ENCODE results near the gene TNFRSF13B.
"Not testable (repeated sequence)": the region's sequence is repeated elsewhere in the genome, so short reads cannot be mapped to it uniquely, and the experiment has no call there.

The TNFRSF13B gene

GRCh38 chr17:16906680-16907079 lies 65.2 kb downstream of the TNFRSF13B start:
- no peak for DNase-seq

DNA sequence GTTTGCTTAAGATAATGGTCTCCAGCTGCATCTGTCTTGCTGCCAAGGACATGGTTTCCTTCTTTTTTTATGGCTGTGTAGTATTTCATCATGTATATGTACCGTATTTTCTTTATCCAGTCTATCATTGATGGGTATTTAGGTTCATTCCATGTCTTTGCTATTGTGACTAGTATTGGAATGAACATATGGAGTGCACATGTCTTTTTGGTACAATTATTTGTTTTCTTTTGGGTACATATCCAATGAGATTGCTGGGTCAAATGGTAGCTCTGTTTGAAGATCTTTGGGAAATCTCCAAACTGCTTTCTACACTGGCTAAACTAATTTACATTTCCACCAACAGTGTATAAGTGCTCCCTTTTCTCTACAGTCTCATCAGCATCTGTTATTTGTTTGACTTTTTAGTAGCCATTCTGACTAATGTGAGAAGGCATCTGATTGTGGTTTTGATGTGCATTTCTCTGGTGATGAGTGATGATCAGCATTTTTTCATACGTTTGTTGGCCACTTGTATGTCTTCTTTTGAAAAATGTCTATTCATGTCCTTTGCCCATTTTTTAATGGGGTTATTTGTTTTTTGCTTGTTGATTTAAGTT lies 66.2 kb downstream of the TNFRSF13B start:
- DNase-seq, result no peak

GRCh38 chr17:16903070-16903469 lies 68.8 kb downstream of the TNFRSF13B start:
- DNase-seq, result not testable (repeated sequence)

GRCh38 chr17:16900288-16900882 lies 71.5 kb downstream of the TNFRSF13B start:
- DNase-seq, result no peak

DNA sequence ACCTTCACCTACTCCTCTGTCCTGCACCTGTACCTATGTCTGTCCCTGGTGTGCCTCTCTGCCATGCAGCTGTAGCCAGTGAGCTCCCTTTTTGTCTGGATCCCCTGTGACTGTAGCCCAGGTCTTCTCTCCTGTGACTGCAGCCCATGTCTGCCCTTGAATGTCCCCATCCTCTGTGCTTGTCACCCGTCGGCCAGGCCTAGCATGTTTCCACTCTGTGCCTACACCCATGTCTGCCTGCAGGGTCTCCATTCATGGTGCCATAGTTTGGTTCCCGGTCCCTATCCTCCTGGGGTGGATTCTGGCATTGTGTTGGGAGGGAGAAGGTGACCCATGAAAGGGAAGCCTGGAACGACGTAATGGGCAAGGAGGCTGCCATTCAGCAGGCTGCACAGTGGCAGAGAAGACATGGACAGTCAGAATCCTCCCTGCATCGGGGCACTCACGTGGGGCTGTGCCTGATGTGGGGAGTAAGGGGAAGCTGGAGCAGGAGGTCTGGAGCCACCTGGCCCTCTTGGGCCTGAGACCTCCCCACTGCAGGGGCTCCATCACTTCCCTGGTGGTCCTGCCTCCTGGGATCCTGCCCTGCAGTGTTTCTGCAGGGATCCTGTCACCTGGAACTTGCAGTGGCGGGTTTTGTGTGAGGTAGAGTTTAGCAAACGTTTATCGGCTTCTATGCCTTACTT lies 74.6 kb downstream of the TNFRSF13B start:
- DNase-seq, result not testable (repeated sequence)

DNA sequence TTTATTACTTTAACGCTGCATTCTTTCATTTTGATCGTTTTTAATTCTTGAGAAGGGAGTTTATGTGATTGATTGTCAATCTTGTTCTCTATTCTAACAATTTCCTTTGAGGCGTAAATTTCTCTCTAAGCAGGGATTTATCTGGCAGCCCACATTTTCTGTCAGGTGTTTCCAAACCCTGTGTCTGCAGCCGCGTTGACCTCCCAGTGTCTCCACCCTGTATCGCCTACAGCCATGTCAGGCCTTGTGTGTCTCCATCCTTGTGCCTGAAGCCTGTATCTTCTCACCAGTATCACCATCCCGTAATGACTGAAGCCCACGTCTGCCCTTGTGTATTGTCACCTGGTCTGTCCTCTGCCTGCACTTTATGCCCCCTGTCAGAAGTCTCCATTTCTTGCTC lies 75.7 kb downstream of the TNFRSF13B start:
- not testable (repeated sequence) for DNase-seq

- DNase-seq, result not testable (repeated sequence)
Measured at GRCh38 chr17:16893527-16893926, 78.4 kb downstream of the TNFRSF13B start.

GRCh38 chr17:16892876-16893454 lies 79.0 kb downstream of the TNFRSF13B start:
- not testable (repeated sequence) for DNase-seq

GRCh38 chr17:16889088-16889465 lies 82.8 kb downstream of the TNFRSF13B start:
- no peak for DNase-seq
